ENCODE results near the gene TLE3. TPM values are rescaled to one million over a fixed set of nuclear protein-coding genes. Genes with fewer than 3 reads are reported as not detected.

TLE3 gene
- total RNA-seq, 2 donors from 2014 or later = 157 to 246 TPM

- H3K36me3 ChIP-seq = peaks cover 12 to 21% of the 10 kb centered on the region in 2 donors
- no peaks in the 10 kb centered on the region for H3K9me3 ChIP-seq
- 85% methylated on average over 5 of the region's 5 CpGs for WGBS
- H3K27me3 ChIP-seq (replicated peaks; ENCODE audit: insufficient read depth) = no peaks in the 10 kb centered on the region
- TF ChIP-seq CTCF (IDR thresholded peaks at IDR 0.05) (no peak), POLR2A (IDR thresholded peaks at IDR 0.05) (no peak), POLR2AphosphoS5 (IDR thresholded peaks at IDR 0.05) (no peak)
- DNase-seq (ENCODE audit: low spot score) = no peak
- H3K27ac ChIP-seq = no peak overlapping the region
- no peaks in the 10 kb centered on the region for H3K4me1 ChIP-seq (replicated peaks)
- H3K4me3 ChIP-seq = no peak overlapping the region
- intact Hi-C loops (cut with DNase I) = no loop called here
Observed at GRCh38 chr15:70046679-70047369, 50.9 kb downstream of the TLE3 start.

- H3K27ac ChIP-seq = no peak overlapping the region
- intact Hi-C loops (cut with DNase I) = no loop called here
- H3K4me3 ChIP-seq = no peak overlapping the region
- no peaks in the 10 kb centered on the region for H3K4me1 ChIP-seq (replicated peaks)
- no peaks in the 10 kb centered on the region for H3K9me3 ChIP-seq
- no peak for DNase-seq (ENCODE audit: low spot score)
- no peak for TF ChIP-seq CTCF (IDR thresholded peaks at IDR 0.05)
- TF ChIP-seq POLR2AphosphoS5 (IDR thresholded peaks at IDR 0.05) = no peak
- TF ChIP-seq POLR2A (IDR thresholded peaks at IDR 0.05) = no peak
- H3K27me3 ChIP-seq (replicated peaks; ENCODE audit: insufficient read depth) = no peaks in the 10 kb centered on the region
- peaks cover 0 to 7% of the 10 kb centered on the region in 2 donors for H3K36me3 ChIP-seq
Observed at GRCh38 chr15:70045045-70045444, 52.7 kb downstream of the TLE3 start.

- TF ChIP-seq CTCF (IDR thresholded peaks at IDR 0.05) (no peak), POLR2AphosphoS5 (IDR thresholded peaks at IDR 0.05) (no peak), POLR2A (IDR thresholded peaks at IDR 0.05) (no peak)
- WGBS = 97% methylated on average over 3 of the region's 3 CpGs
- no peak for DNase-seq (ENCODE audit: low spot score)
- Histone ChIP-seq H3K27me3 (replicated peaks; ENCODE audit: insufficient read depth) (no peaks in the 10 kb centered on the region), H3K36me3 (no peaks in the 10 kb centered on the region), H3K9me3 (no peaks in the 10 kb centered on the region), H3K4me3 (no peak overlapping the region), H3K27ac (no peak overlapping the region), H3K4me1 (replicated peaks) (no peaks in the 10 kb centered on the region)
- intact Hi-C loops (cut with DNase I) = no loop called here
Observed at GRCh38 chr15:70044168-70044567, 53.5 kb downstream of the TLE3 start.

- TF ChIP-seq POLR2AphosphoS5 (IDR thresholded peaks at IDR 0.05) = no peak
- TF ChIP-seq CTCF (IDR thresholded peaks at IDR 0.05) = no peak
- no peak for TF ChIP-seq POLR2A (IDR thresholded peaks at IDR 0.05)
- no peak overlapping the region for H3K4me3 ChIP-seq
- no peaks in the 10 kb centered on the region for H3K9me3 ChIP-seq
- WGBS = 89% methylated on average over 1 of the region's 1 CpG
- intact Hi-C loops (cut with DNase I) = no loop called here
- no peaks in the 10 kb centered on the region for H3K27me3 ChIP-seq (replicated peaks; ENCODE audit: insufficient read depth)
- no peak overlapping the region for H3K27ac ChIP-seq
- no peaks in the 10 kb centered on the region for H3K36me3 ChIP-seq
- DNase-seq (ENCODE audit: low spot score) = no peak
- H3K4me1 ChIP-seq (replicated peaks) = no peaks in the 10 kb centered on the region
Observed at GRCh38 chr15:70043590-70043989, 54.1 kb downstream of the TLE3 start.

GRCh38 chr15:70042553-70043214 lies 55.0 kb downstream of the TLE3 start:
- DNase-seq (ENCODE audit: low spot score) = no peak
- TF ChIP-seq POLR2A (IDR thresholded peaks at IDR 0.05) = no peak
- TF ChIP-seq CTCF (IDR thresholded peaks at IDR 0.05) = no peak
- no peak for TF ChIP-seq POLR2AphosphoS5 (IDR thresholded peaks at IDR 0.05)
- no peak overlapping the region for H3K4me3 ChIP-seq
- 96% methylated on average over 5 of the region's 5 CpGs for WGBS
- no peaks in the 10 kb centered on the region for H3K4me1 ChIP-seq (replicated peaks)
- no peaks in the 10 kb centered on the region for H3K27me3 ChIP-seq (replicated peaks; ENCODE audit: insufficient read depth)
- intact Hi-C loops (cut with DNase I) = no loop called here
- H3K9me3 ChIP-seq = no peaks in the 10 kb centered on the region
- no peak overlapping the region for H3K27ac ChIP-seq
- no peaks in the 10 kb centered on the region for H3K36me3 ChIP-seq

Measured in prostate gland (tissue), 2 donors.